ENCODE measurements around the gene IL4R. TPM values are rescaled to one million over a fixed set of nuclear protein-coding genes. Genes with fewer than 3 reads are reported as not detected.
"Not testable (repeated sequence)": the region's sequence is repeated elsewhere in the genome, so short reads cannot be mapped to it uniquely, and the experiment has no call there.

IL4R gene
- total and polyA plus RNA-seq, 4 donors = 15.5 to 61.9 (median 29.9) TPM

DNA sequence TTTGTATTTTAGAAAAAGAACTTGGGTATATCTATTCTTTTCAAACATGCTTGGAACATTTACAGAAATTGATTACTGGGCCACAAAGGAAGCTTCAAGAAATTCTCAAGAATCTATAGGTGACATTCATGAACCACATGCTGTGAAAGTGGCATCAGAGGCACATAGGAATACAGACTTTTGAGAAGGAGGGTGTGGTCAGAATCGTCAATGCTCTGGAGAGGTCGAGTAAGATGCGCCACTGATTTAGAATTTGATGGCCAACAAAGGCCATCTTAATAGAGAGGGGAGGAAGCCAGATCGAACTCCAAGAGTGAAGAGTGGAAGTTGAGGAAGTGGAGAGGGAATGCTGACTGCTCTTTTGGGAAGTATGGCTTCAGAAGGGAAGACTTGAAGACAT lies 41.7 kb upstream of the IL4R start:
- Histone ChIP-seq H3K9me3 (ENCODE audit: control insufficient read depth in 4 of 4, low read length in 3 of 4) (no peaks in the 10 kb centered on the region), H3K27me3 (ENCODE audit: control insufficient read depth in 4 of 4, insufficient read depth in 4 of 4, low read length in 3 of 4) (no peaks in the 10 kb centered on the region), H3K4me1 (ENCODE audit: control insufficient read depth in 4 of 4, insufficient read depth in 4 of 4, low read length in 3 of 4) (peaks cover 0 to 12% (median 5%) of the 10 kb centered on the region in 4 donors), H3K36me3 (ENCODE audit: control insufficient read depth in 4 of 4, insufficient read depth in 3 of 4, low read depth in 1 of 4, low read length in 3 of 4) (no peaks in the 10 kb centered on the region), H3K9ac (ENCODE audit: low read depth in 1 of 2, low read length in 2 of 2) (no peak overlapping the region), H3K4me3 (ENCODE audit: low read depth in 1 of 3, low read length in 3 of 3) (no peak overlapping the region), H3K27ac (ENCODE audit: low read depth in 1 of 2, low read length in 2 of 2) (no peak overlapping the region)
- 89% methylated on average over 4 of the region's 4 CpGs for WGBS
- TF ChIP-seq GABPA (IDR thresholded peaks at IDR 0.05 in 1 of 2, conservative IDR thresholded peaks at IDR 0.05 in 1 of 2) = no peak
- no peak for TF ChIP-seq REST (IDR thresholded peaks at IDR 0.05)
- no peak for TF ChIP-seq FOXA2 (IDR thresholded peaks at IDR 0.05)
- TF ChIP-seq, protein P1, sequence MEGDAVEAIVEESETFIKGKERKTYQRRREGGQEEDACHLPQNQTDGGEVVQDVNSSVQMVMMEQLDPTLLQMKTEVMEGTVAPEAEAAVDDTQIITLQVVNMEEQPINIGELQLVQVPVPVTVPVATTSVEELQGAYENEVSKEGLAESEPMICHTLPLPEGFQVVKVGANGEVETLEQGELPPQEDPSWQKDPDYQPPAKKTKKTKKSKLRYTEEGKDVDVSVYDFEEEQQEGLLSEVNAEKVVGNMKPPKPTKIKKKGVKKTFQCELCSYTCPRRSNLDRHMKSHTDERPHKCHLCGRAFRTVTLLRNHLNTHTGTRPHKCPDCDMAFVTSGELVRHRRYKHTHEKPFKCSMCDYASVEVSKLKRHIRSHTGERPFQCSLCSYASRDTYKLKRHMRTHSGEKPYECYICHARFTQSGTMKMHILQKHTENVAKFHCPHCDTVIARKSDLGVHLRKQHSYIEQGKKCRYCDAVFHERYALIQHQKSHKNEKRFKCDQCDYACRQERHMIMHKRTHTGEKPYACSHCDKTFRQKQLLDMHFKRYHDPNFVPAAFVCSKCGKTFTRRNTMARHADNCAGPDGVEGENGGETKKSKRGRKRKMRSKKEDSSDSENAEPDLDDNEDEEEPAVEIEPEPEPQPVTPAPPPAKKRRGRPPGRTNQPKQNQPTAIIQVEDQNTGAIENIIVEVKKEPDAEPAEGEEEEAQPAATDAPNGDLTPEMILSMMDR (IDR thresholded peaks at IDR 0.05; ENCODE audit: low read depth, low read length, missing input control) = no peak
- no peak for TF ChIP-seq RXRA (IDR thresholded peaks at IDR 0.05)
- no peak for DNase-seq (ENCODE audit: low spot score)

- H3K27ac ChIP-seq (ENCODE audit: low read depth in 1 of 2, low read length in 2 of 2); H3K4me1 ChIP-seq (ENCODE audit: control insufficient read depth in 4 of 4, insufficient read depth in 4 of 4, low read length in 3 of 4); DNase-seq (ENCODE audit: low spot score): not testable (repeated sequence)
These were observed 41.1 kb upstream of the IL4R start for GRCh38 chr16:27272697-27273096.

DNA sequence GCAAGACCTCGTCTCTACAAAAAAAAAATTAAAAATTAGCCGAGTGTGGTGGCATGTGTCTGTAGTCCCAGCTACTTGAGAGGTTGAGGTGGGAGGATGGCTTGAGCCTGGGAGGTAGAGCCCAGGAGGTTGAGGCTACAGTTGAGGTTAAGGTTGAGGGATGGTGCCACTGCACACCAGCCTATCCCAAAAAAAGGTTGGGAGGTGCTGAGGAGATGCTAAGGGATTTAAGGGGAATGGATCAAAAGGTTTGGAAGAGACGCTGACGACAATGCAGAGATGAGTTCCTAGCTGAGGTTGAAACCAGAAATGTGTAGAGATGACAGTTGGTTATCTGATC lies 40.5 kb upstream of the IL4R start:
- no peaks in the 10 kb centered on the region for H3K9me3 ChIP-seq (ENCODE audit: control insufficient read depth in 4 of 4, low read length in 3 of 4)
- peaks cover 0 to 7% (median 5%) of the 10 kb centered on the region in 4 donors for H3K4me1 ChIP-seq (ENCODE audit: control insufficient read depth in 4 of 4, insufficient read depth in 4 of 4, low read length in 3 of 4)
- H3K27ac ChIP-seq (ENCODE audit: low read depth in 1 of 2, low read length in 2 of 2) = no peak overlapping the region
- H3K36me3 ChIP-seq (ENCODE audit: control insufficient read depth in 4 of 4, insufficient read depth in 3 of 4, low read depth in 1 of 4, low read length in 3 of 4) = no peaks in the 10 kb centered on the region
- no peak overlapping the region for H3K4me3 ChIP-seq (ENCODE audit: low read depth in 1 of 3, low read length in 3 of 3)
- TF ChIP-seq GABPA (IDR thresholded peaks at IDR 0.05 in 1 of 2, conservative IDR thresholded peaks at IDR 0.05 in 1 of 2) = no peak
- TF ChIP-seq ZBTB33 (IDR thresholded peaks at IDR 0.05) = no peak
- no peak for TF ChIP-seq HNF4G (IDR thresholded peaks at IDR 0.05)
- TF ChIP-seq YY1 (IDR thresholded peaks at IDR 0.05) = no peak
- no peak for TF ChIP-seq EGR1 (IDR thresholded peaks at IDR 0.05; ENCODE audit: low read depth in 2 of 2)
- no peak for TF ChIP-seq FOXA2 (IDR thresholded peaks at IDR 0.05)
- no peak for TF ChIP-seq RAD21 (IDR thresholded peaks at IDR 0.05)
- no peak for TF ChIP-seq JUND (IDR thresholded peaks at IDR 0.05)
- 98% methylated on average over 4 of the region's 4 CpGs for WGBS
- H3K9ac ChIP-seq (ENCODE audit: low read depth in 1 of 2, low read length in 2 of 2) = no peak overlapping the region
- no peaks in the 10 kb centered on the region for H3K27me3 ChIP-seq (ENCODE audit: control insufficient read depth in 4 of 4, insufficient read depth in 4 of 4, low read length in 3 of 4)
- no peak for DNase-seq (ENCODE audit: low spot score)

More at GRCh38 chr16:27272697-27273096, 41.1 kb upstream of the IL4R start:
- H3K27me3 ChIP-seq (ENCODE audit: control insufficient read depth in 4 of 4, insufficient read depth in 4 of 4, low read length in 3 of 4); H3K9me3 ChIP-seq (ENCODE audit: control insufficient read depth in 4 of 4, low read length in 3 of 4); H3K36me3 ChIP-seq (ENCODE audit: control insufficient read depth in 4 of 4, insufficient read depth in 3 of 4, low read depth in 1 of 4, low read length in 3 of 4); H3K4me3 ChIP-seq (ENCODE audit: low read depth in 1 of 3, low read length in 3 of 3); H3K9ac ChIP-seq (ENCODE audit: low read depth in 1 of 2, low read length in 2 of 2): not testable (repeated sequence)
- WGBS = 99% methylated on average over 7 of the region's 7 CpGs
